Skeletal muscle cell (primary cell): ENCODE data around the gene LAP3.
"Not testable (repeated sequence)": the region's sequence is repeated elsewhere in the genome, so short reads cannot be mapped to it uniquely, and the experiment has no call there.

Source experiments
- DNase-seq: peaks from one replicate; pipeline ENCODE4 v3.0.0-alpha.2; 2010; ENCODE audit warnings: low read depth
- H3K4me3 ChIP-seq: 2 replicates; pipeline ENCODE4 v1.5.1; 2011; ENCODE audit warnings: low read depth, mild to moderate bottlenecking, control low read depth, low read length, moderate library complexity

Gene LAP3

DNA sequence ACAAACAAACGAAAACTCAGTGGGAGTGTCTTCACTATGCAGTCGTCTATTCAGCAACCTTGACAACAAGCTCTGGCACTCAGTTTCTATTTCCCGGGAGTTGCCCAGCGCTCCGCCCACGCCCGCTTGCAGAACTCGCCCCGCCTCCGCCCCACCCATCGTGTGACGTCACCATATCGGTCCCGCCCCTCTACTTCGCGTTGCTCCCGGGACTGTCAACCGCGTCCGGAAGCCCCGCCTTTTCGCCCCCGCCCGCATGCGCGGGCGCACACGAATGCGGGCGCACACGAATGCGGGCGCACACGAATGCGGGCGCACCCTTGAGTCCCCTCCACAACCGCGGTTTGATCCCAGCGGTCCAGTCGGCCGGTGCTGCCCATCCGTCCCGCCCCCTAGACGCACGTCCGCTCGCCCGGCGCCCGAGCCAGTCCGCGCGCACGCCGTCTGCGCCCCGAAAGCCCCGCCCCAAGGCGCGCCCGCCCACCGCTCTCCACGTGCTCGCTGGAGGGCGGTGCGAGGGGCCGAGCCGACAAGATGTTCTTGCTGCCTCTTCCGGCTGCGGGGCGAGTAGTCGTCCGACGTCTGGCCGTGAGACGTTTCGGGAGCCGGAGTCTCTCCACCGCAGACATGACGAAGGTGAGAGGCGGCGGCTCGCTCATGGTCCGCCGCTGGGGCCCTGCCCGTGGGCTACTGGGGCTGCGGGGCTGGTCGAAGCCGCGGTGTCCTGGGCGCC lies at the start of gene LAP3:
Gene LAP3 (plus strand): TSS at position 267 of the 733 bp plus-strand sequence. CDS start 268 bp downstream, at position 535.
- peak within 1 kb of the TSS; percentile 88 for H3K4me3 ChIP-seq

DNA sequence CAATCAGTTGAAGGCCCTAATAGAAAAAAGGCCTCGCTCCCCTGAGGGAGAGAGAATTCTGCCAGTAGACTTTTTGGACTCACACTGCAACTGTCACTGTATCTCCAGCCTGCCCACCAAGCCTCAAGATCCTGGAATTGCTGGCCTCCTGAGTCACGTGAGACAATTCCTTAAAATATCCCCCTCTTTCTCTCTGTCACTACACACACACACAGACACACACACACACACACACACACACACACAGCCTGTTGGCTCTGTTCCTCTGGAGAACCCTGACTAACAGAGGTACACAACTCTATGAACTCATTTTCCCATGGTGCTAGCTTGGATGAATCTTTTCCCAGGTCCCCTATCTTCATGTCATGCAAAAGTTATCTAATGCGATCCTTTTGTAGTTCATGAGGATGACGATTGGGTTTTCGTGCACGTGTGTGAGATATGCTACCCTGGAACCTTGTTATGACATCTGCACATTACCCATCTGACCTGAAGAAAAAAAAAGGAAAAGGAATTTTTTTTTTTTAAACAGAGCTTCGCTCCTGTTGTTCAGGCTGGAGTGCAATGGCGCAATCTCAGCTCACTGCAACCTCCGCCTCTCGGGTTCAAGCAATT lies 48.3 kb upstream of the LAP3 start:
- no peak overlapping the region for H3K4me3 ChIP-seq
- no peak for DNase-seq

More for the DNA sequence above, at the start of gene LAP3:
- DNase-seq, result peak; percentile 85

DNA sequence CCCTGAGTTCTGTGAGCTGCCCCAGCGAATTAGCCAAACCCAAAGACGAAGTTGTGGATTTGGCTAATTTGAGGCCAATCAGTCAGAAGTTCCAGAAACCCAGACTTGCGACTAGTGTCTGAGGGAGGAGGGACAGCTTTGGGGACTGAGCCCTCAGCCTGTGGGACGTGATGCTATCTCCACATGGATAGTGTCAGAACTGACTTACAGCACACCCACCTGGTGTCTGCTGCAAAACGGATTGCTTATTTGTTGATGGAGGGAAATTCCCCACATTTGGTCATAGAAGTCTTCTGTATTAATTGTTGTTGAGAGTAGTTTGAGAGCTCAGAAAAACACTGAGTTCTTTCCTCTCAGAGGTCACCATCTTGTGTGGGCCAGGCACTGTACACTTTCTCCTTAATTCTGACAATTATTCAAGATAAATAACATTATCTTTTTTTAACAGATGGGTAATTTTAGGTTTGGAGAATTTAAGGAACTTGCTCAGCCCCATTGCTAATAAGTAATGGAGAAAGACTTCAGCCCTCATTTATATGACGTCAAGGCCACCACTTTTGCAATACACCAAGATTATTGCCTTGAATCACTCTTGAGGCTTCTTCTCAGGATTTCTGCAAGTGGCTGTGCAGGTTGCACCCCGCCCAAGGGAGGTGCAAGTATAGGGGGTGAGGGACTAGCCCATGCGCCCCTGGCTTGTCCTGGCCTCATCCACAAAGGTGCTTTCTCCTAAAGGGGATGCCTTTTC lies 45.3 kb upstream of the LAP3 start:
- no peak for DNase-seq
- no peak overlapping the region for H3K4me3 ChIP-seq

DNA sequence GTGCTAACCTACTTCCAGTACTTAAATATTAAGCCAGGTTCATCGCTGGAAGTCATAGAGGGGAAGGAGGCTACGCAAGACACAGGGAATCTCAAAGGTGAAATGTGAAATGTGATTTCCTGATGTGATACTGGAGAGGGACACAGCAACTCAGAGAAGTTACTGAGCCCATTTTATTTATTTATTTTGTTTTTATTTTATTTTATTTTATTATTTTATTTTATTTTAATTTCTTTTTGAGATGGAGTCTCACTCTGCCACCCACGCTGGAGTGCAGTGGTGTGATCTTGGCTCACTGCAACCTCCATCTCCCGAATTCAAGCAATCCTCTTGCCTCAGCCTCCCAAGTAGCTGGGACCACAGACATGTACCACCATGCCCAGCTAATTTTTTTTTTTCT lies 42.3 kb upstream of the LAP3 start:
- no peak overlapping the region for H3K4me3 ChIP-seq
- DNase-seq, result no peak

DNA sequence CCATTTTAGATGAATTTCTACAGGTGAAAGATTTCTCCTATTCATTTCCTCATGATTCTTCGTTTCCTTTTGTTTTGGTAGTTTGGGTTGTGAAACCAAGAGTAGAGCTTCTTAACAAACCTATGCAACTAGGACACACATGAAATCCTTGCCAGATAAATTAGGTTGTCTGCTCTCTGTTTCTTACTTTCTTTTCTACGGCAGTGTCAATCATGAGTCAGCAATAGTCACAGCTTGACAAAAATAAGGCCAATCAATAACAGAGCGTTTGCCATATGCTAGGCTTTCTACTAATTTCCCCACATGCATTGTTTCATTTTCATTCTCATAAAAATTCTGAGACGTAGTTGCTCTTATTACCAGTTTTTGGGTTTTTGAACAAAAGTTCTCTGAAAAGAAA lies 41.8 kb upstream of the LAP3 start:
- no peak for DNase-seq
- no peak overlapping the region for H3K4me3 ChIP-seq

DNA sequence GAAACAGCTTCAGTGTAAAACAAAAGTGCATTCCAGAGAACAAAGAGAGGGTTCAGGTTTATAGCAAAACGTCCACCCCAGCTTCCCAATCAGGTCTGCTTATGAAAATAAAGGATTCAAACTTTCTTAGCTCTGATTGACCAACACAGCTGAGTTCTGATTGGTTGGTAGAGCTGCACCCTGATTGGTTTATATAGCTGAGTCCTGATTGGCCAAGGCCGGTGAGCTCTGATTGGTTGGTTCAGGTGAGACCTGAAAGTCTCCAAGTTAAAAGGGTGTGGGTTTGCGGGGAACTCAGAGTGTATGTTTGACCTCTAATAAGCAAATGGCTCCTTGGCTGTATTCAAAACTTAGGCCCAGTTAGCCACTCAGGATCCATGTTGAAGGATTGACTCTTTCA lies 41.1 kb upstream of the LAP3 start:
- H3K4me3 ChIP-seq, result no peak overlapping the region
- DNase-seq, result no peak

DNA sequence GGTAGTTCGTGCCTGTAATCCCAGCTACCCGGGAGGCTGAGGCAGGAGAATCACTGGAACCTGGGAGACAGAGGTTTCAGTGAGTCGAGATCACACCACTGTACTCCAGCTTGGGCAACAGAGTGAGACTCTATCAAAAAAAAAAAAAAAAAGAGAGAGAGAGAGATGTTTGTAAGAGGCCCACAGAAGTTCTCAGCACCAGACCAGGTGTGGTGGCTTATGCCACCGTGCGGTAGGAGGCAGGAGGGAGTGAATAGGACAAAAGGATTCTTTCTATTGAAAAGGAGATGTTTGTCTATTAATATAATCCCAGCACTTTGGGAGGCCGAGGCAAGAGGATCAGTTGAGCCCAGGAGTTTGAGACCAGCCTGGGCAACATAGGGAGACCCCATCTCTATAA lies 39.9 kb upstream of the LAP3 start:
- not testable (repeated sequence) for DNase-seq, H3K4me3 ChIP-seq

DNA sequence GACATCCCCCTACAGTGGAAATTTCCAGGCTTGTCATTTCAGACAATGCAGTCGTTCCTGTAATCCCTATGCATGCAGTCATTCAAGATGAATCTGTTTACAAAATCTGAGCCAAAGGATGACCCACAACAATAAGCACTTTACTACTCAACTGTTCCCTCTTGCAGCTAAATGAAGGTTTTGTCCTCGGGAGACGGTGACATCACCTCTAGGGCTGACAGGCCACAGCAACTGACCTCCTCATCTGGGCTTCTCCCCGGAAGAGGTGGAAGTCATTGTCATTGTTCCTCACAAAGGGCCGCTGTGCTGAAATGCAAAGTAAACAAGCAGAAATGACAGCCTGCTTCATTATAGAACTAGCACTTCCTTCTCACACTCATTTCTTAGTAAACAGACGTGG lies 32.8 kb upstream of the LAP3 start:
- no peak for DNase-seq

DNA sequence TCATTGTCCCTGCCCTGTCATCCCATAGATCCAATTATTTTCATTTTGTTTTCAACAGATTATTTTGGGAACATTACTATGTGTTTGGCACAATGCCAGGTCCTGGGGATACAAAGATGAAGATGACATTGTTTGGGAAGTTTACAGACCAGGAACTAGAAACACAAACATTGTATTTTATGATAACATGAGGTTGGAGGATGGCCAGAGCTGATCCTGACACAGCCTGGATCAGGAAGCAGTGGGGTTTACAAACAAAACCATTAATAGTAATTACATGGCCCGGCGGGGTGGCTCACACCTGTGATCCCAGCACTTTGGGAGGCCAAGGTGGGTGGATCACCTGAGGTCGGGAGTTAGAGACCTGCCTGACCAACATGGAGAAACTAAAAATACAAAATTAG lies 32.2 kb upstream of the LAP3 start:
- H3K4me3 ChIP-seq, result no peak overlapping the region
- no peak for DNase-seq

More for the DNA sequence above, 32.8 kb upstream of the LAP3 start:
- H3K4me3 ChIP-seq, result no peak overlapping the region

DNA sequence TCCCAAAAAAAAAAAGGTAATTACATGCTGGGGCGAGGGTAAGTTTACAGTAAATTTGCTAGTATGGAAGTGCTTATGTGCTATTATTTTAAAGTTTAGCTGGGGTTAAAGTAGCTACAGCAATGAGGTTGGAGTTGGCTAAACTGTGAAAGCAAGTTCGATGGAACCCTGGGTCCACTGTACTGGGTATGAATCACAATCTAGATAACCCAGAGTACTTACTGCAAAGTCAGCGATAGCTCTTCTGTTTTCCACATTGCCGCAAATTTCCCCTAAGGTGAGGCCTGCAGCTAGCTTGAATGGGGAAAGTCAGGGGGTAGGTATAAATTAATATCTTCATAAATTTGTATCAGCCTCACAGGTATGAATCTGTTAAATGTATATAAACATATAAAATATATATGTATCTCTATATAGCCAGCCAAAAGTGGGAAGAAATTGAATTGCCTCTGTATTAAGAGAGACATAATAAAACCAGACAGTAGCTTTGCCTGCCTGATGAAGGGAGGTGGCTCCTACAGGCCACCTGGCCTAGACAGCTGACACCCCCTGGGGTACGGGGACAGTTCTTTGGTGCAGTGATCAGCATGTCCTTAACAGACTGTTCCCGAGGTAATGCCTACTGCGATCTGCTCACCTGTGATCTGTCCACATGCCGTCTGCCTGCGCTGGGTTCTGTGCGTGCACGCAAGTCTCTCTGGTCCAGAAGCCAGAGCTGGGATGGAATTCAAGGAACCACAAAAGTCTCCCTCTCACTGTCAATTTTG lies 31.4 kb upstream of the LAP3 start:
- no peak for DNase-seq
- H3K4me3 ChIP-seq, result no peak overlapping the region

DNA sequence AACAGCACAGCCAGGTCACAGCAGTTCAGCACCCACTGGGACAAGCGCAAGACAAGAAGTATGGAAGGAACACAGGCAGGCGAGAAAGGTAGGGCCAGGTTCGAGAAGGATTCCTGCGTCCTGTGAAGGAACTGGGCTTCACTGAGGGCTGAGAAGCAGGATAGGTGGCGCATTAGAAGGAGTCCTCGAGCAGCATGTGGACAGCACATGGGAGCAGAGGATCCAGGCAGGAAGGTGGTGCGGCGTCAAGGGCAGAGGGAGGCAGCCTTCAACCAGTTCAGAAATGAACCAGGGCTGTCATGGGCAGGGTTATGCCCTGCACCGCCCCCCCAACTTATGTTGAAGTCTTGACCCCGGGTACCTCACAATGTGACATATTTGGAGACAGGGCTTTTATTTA lies 30.8 kb upstream of the LAP3 start:
- DNase-seq, result no peak
- H3K4me3 ChIP-seq, result no peak overlapping the region

DNA sequence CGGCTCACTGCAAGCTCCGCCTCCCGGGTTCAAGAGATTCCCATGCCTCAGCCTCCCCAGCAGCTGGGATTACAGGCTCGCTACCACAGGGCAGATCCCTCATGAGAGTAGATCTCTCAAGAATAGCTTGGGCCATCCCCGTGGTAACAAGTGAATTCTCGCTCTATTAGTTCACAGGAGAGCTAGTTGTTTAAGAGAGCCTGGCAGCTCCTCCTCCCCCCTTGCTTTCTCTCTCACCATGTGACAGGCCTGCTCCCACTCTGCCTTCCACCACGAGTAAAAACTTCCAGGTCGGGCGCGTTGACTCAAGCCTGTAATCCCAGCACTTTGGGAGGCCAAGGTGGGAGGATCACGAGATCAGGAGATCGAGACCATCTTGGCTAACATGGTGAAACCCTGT lies 30.3 kb upstream of the LAP3 start:
- DNase-seq, result no peak
- H3K4me3 ChIP-seq, result no peak overlapping the region

DNA sequence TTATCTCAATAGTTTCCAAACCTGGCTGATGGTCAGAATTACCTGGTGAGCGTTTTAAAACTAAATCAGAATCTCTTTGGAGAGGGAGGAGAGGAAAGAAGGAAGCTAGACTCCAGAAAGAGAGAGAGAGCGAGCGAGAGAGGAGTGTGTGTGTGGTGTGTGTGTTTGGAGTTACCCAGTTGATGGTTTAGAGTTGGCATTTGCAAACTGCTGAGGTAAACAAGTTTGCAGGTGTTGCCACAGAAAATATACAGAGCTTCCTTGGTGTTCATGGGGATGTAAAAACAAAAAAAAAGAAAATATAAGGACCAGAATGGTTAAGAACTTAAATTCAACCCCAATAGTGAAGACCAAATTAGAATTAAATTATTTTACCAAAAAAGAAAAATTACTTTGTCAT lies 26.4 kb upstream of the LAP3 start:
- no peak for DNase-seq
- no peak overlapping the region for H3K4me3 ChIP-seq

DNA sequence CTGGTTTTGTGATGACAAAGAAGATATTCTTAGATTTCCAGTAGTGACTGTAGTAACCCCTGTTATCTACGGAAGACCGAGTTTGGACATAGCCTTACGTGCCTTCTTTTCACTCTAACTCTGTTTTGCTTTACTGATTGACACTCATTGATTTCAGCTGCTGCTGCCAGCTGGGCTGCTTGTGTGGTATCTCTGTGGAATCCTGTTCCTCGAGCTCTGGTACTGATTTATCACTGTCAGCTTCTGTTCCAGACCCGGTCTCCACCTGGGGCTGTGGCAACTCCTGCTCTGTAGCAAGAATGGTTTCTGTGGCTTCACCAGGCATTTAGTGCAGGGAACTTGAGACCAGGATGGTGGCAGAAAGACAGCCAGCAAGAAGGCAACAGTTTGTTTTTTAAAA lies 24.6 kb upstream of the LAP3 start:
- no peak overlapping the region for H3K4me3 ChIP-seq
- no peak for DNase-seq

DNA sequence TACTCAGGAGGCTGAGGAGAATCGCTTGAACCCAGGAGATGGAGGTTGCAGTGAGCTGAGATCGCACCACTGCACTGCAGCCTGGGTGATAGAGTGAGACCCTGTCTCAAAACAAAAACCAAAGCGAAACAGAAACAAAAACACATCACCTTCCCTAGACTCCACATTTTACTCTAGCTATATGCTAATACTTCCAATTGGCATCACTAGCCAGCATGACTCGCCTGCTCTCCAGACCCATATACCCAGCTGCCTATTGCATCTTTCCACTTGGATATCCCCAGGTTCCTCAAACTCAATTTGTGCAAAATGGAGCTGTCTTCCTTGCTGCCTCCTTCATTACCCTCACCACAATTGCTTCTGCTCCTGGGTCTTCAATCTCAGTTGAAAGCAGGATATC lies 22.4 kb upstream of the LAP3 start:
- no peak overlapping the region for H3K4me3 ChIP-seq
- DNase-seq, result no peak

DNA sequence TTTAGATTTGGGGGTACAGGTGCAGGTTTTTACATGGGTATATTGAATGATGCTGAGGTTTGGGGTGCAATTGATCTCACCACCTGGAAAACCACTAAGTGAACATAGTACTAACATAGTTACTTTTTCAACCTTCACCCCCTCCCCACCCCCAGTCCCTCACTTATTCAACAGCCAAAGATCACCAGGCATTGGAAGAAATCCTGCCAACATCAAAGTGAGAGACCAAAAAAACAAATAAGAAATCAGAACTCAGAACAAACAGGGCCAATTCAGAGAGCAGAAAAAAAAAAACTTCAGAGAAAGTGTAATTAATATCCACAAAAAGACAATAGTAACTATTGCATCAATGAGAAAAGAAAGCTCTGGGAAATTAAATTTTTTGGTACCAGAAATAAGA lies 20.5 kb upstream of the LAP3 start:
- DNase-seq, result no peak
- no peak overlapping the region for H3K4me3 ChIP-seq

DNA sequence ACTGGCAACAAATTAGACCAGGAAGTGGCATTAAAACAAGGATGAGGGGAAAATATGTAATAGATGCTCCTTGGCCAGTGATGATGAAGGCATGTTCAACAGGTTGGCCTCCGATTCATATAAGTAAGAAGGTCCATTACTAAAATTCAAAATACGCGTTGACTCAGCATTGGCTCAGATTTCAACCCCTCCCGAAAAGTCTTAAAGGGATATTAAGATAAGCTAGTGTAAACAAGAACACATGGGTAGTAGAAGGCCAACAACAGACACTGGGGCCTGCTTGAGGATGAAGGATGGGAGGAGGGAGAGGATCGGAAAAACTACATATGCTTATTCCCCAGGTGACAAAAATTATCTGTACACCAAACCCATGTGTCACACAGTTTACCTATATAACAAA lies 19.1 kb upstream of the LAP3 start:
- H3K4me3 ChIP-seq, result no peak overlapping the region
- DNase-seq, result no peak

DNA sequence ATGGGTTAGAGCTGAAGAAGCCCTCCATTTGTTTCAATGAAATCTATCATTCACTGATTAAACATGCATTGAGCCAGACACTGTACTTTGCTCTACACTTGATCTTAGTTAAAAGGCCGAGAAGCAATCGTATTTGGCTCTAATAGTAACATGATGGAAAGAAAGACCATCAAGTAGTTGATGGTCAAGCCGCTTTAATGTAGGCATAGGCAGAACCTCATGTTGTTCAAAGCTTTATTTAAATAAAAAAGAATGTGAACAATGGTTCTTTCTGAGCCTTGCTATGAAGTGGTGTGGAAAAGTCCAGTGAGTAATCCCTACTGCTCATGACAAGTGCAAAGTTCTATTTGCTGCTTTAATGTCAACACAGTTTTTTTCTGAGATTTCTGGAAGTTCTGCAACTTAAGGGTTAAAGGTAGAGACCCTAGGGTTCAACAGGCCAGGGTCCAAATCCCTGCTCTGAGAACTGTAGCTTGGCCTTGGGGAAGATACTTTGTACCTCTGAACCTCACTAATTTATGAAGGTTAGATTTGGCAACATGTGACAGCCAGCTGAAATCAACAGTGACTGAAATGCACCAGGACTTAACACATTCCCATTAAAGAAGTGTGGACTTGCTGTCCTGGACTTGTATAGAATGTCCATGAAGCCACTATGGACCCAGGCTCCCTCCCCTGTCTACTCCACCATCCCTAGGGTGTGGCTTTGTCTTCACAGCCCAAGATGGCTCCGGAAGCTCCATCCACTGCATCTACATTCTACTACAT lies 17.9 kb upstream of the LAP3 start:
- DNase-seq, result no peak
- H3K4me3 ChIP-seq, result no peak overlapping the region

DNA sequence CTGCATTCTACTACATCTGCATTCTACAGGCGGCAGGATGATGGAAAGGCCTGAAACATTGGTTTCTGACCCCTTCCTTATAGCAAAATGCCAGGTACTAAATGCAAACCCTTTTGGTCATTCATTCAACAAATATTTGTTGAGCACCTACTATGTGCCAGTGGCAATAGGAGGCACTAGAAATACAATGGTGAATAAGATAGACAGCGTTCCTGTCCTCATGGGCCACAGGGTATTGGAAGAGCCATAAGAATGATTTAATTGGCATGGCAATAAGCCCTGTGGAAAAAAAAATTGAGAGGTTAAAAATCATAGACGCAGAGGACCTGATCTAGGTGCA lies 17.3 kb upstream of the LAP3 start:
- DNase-seq, result no peak
- H3K4me3 ChIP-seq, result no peak overlapping the region
